ENCODE measurements around the gene CNPPD1. TPM values are rescaled to one million over a fixed set of nuclear protein-coding genes. Genes with fewer than 3 reads are reported as not detected.

CNPPD1 gene
- total and polyA plus RNA-seq, 4 donors, result 27.5 to 66.9 (median 48.6) TPM

- WGBS, 2 donors, result 14 to 20% methylated on average over 22 of the region's 22 CpGs
- ATAC-seq (ENCODE audit: insufficient read depth, low FRiP score), result peak; percentile 1
- H3K4me1 ChIP-seq (ENCODE audit: control insufficient read depth in 5 of 5, insufficient read depth in 5 of 5, low read length in 5 of 5), result peaks cover 0 to 22% (median 12%) of the 10 kb centered on the region in 5 donors
- no peaks in the 10 kb centered on the region for H3K27me3 ChIP-seq (ENCODE audit: control insufficient read depth in 3 of 3, insufficient read depth in 3 of 3, low read length in 2 of 3)
- peaks cover 4 to 22% (median 16%) of the 10 kb centered on the region in 4 donors for H3K36me3 ChIP-seq (ENCODE audit: control insufficient read depth in 4 of 4, insufficient read depth in 4 of 4, low read length in 4 of 4)
- no peak for TF ChIP-seq CTCF (IDR thresholded peaks at IDR 0.05; ENCODE audit: control extremely low read depth, extremely low read depth)
- peak in 2 of 3 donors; percentile 28 to 36 for DNase-seq
- no peaks in the 10 kb centered on the region for H3K9me3 ChIP-seq (ENCODE audit: control insufficient read depth in 4 of 4, insufficient read depth in 3 of 4, low read length in 3 of 4)
- H3K4me3 ChIP-seq, result peak overlapping the region; percentile 64
- peak overlapping the region; percentile 28 to 82 for H3K9ac ChIP-seq (ENCODE audit: insufficient read depth in 1 of 2, low read length in 2 of 2)
- H3K27ac ChIP-seq (ENCODE audit: low read depth in 1 of 2, low read length in 1 of 2), result peak overlapping the region; percentile 79 to 93
Measured at GRCh38 chr2:219207134-219207883, 30.6 kb upstream of the CNPPD1 start.

- Histone ChIP-seq H3K36me3 (ENCODE audit: control insufficient read depth in 4 of 4, insufficient read depth in 4 of 4, low read length in 4 of 4) (peaks cover 4 to 18% (median 15%) of the 10 kb centered on the region in 4 donors), H3K27ac (ENCODE audit: low read depth in 1 of 2, low read length in 1 of 2) (peak within 1 kb of the TSS; percentile 79 to 93), H3K4me3 (peak within 1 kb of the TSS; percentile 64), H3K4me1 (ENCODE audit: control insufficient read depth in 5 of 5, insufficient read depth in 5 of 5, low read length in 5 of 5) (peaks cover 0 to 22% (median 12%) of the 10 kb centered on the region in 5 donors), H3K9ac (ENCODE audit: insufficient read depth in 1 of 2, low read length in 2 of 2) (peak within 1 kb of the TSS; percentile 95 to 97), H3K9me3 (ENCODE audit: control insufficient read depth in 4 of 4, insufficient read depth in 3 of 4, low read length in 3 of 4) (no peaks in the 10 kb centered on the region), H3K27me3 (ENCODE audit: control insufficient read depth in 3 of 3, insufficient read depth in 3 of 3, low read length in 2 of 3) (no peaks in the 10 kb centered on the region)
- ATAC-seq (ENCODE audit: insufficient read depth, low FRiP score), result peak; percentile 99
- DNase-seq, result peak; percentile 96 to 98 (median 96)
- 0% methylated on average over 49 to 76 of the region's 76 CpGs for WGBS, 2 donors
- no peak for TF ChIP-seq CTCF (IDR thresholded peaks at IDR 0.05; ENCODE audit: control extremely low read depth, extremely low read depth)
Measured at GRCh38 chr2:219206328-219207133, 29.8 kb upstream of the CNPPD1 start, which contains the start of gene ZFAND2B. Gene ZFAND2B, plus strand, starts transcription at chr2:219206782. Its CDS starts 206 bp downstream, at chr2:219206988.

- DNase-seq (no peak), ATAC-seq (ENCODE audit: insufficient read depth, low FRiP score) (no peak)
- Histone ChIP-seq H3K4me3 (peak overlapping the region; percentile 44), H3K27ac (ENCODE audit: low read depth in 1 of 2, low read length in 1 of 2) (peak overlapping the region; percentile 79 to 93), H3K4me1 (ENCODE audit: control insufficient read depth in 5 of 5, insufficient read depth in 5 of 5, low read length in 5 of 5) (peaks cover 0 to 22% (median 12%) of the 10 kb centered on the region in 5 donors), H3K9me3 (ENCODE audit: control insufficient read depth in 4 of 4, insufficient read depth in 3 of 4, low read length in 3 of 4) (no peaks in the 10 kb centered on the region), H3K9ac (ENCODE audit: insufficient read depth in 1 of 2, low read length in 2 of 2) (peak overlapping the region; percentile 95 to 97), H3K27me3 (ENCODE audit: control insufficient read depth in 3 of 3, insufficient read depth in 3 of 3, low read length in 2 of 3) (no peaks in the 10 kb centered on the region), H3K36me3 (ENCODE audit: control insufficient read depth in 4 of 4, insufficient read depth in 4 of 4, low read length in 4 of 4) (peaks cover 4 to 15% (median 15%) of the 10 kb centered on the region in 4 donors)
- 15 to 20% methylated on average over 7 of the region's 7 CpGs for WGBS, 2 donors
- TF ChIP-seq CTCF (IDR thresholded peaks at IDR 0.05; ENCODE audit: control extremely low read depth, extremely low read depth), result no peak
Measured at GRCh38 chr2:219205981-219206327, 29.2 kb upstream of the CNPPD1 start.
